GM19452 (cell line): ENCODE results near the gene GLCE.

Experiments used
- ATAC-seq: cut with Tn5 transposase; IDR thresholded peaks from one replicate; pipeline ENCODE4 v1.9.1; 2021; ENCODE audit not compliant: unreplicated experiment

The GLCE gene

DNA sequence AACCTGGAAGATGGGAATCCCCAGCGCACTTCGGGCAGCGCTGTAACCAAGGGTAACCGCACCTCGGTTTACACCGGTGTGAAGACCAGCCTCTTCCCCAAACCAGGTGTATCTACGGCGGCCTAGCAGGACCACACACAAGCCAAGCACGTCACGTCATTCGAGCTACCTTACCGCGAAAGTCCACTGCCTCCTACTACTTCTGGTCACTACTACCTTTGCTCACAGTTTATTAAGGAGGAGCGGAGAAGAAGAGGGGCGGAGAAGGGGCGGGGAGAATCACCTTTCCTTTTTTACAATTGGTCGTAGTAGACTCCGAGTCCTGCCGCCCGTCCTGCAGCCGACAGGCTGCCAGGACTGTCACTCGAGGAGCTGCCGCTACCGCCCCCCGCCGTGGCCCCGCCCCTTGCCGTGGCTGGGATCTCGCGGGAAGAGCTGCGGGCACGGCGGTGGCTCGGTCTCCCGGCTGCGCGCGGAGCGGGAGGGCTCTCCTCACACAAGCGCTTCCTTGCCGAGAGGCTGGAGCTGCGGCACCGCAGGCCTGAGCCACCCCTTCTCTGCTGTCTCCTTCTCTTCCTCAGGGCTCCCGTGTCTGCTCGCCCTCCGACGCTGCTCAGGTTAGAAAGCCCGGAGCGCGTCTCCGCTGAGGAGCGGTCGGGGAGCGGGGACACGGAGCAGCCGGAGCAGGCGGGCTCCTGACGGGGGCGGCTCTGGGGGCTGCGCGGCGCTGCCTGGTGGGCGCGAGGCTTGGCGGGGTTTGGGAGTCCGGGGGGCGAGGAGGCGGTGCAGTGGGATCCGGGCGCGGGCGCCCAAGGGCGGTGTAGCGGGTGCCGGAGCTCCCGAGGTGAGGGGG is at the start of gene GLCE:
TSS of gene GLCE (plus strand) at position 495 of the 853 bp plus-strand sequence. CDS start 95,172 bp downstream, outside the sequence.
- ATAC-seq, result peak; percentile 92

DNA sequence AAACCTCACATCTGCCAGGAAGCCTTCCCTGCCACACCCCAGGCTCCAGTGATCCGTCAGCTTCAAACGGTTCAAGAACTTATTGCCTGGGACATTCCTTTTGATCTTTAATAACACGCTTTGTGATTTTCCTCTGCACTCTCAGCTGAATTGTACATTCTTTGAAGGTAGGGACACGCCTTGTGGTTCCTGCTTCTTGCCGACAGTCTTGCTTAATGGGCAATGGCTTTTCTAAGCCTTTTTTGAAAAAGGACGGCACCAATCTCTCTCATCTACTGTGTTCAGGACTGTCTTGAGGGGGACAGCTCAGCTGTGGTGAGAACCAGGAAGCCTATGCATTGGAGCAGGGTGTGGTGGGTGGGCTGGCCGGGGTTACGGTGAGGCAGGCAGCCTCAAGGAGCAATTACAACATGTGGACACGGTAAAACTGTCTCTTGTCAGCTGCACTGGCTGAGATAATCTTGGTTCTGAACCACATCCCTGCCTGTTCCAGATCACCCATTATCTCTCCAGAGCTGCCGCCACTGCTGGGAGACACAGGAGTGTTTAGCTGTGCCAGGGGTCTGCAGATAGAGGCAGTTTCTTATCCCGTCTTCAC is 46.0 kb upstream of the GLCE start:
- ATAC-seq, result no peak

DNA sequence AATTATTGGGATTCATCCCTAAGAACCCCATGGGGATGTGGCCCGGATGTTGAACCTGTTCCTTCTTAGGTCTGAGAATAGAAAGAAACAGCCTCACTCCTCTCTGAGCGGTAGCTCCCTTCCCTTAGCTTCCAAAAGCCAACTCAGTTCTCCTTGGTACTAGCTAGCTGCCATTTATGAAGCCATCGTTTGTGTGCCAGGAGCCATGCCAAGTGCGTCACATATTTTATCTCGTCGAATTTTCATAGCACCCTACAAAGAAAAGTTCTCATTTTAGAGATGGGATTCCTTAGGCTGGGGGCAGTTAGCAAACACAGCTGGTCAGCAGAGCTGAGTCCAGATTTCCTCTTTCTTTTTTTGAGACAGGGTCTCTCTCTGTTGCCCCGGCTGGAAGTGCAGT is 45.4 kb upstream of the GLCE start:
- ATAC-seq, result no peak

DNA sequence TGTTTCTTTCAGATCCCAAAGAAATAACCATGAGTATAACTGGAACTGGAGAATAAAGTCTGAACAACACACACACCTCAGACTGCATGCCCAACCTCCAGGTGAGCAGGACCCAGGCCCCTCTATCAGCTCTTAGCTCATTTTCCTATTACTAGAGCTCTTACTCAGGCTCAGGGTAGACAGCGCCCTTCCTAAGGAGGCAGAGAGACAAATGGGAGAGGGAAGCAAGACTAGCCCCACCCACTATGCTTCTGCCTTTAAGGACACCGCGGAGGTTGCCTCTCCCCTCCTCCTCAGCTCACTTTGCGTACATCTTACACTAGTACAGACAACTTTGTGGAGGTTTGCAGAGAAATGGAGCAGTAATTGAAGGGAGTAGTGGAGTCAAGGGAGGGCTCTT is 44.0 kb upstream of the GLCE start:
- ATAC-seq, result no peak

DNA sequence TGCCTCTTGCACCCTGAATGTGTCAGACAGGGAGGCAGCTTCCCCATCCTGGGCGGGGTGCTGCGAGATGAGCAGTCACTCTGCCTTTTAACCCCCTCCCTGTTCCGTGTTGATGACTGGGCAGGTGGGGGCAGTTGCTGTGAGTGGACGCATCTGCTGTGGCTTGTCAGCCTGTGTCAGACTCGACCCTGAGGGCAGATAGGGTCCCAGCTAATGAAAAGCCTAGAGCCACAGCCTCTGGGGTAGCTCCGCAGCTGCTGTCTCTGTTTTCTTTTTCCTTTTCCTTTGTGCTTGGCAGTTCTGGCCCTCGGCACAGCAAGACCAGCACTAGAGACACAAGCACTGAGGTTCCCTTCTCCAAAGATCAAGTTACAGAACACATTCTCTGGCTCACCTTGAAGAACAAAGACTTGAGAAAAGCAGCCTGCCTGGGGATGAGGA is 43.0 kb upstream of the GLCE start:
- no peak for ATAC-seq

DNA sequence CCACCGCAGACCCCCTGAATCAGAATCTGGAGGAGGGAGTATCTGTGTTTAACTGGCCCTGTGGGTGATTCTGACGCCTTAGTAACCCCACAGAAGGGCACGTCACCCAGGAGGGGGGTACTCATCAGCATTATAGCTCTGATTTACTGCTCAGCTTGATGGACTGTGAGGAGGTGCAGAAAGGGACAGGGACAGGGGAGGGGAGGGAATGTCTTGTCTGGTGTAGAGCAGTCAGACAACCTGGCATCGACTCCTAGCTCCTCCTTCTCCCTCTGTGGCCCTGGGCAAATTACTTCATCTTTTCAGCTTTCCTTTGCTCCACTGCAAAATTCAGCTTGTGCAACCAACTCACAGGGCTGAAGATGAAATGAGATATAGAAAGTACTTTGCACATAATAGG is 42.3 kb upstream of the GLCE start:
- ATAC-seq, result no peak

DNA sequence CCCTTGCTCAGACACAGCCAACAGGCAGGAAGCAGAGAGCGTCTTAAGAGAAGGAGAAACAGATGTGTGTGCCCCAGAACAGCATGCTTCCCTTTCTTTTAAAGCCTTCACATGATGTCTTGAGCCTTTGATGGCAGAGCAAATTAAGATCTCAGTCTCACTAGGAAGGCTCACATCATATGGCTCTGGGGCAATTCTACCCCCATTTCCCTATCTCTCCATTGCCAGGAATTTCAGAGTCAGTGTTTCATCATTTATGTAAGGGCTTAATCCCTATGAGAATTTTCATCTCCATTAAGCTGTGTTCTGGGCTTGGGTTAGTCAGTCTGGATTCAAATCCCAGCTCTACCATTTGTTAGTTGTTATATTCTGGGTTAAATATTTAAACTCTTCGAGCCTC is 41.4 kb upstream of the GLCE start:
- no peak for ATAC-seq

DNA sequence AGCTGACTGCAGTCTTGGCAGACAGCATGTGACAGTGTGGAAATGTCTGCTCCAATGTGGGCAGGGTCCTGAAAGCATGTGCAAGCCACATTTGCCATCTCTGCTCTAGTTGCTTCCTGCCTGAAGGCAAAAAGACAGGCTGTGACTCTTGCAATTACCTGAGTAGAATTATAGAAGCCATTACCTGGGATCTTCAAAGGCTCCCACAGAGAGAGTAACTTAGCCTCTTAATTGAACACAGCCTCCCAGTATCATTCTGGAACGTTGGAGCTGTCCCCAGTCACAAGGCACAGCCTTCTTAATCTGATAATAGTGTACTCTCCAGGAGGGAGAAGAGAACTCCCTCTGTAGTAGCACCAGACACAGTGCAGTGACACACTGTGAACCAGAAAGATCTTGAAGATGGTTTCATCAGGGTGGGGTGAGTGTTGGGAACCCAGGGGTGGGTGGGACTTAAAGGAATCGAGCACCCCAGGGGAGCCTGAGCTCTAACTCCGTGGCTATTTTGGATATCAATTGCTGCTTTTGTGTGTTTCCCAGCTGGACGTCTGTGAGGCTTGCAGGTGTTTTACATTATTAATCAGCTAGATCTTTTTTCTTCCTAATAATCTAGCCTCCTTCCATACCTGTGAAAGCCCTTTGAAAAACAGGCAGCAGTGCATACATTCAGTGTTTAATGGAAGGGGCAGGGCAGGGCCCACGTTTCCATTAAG is 40.6 kb upstream of the GLCE start:
- no peak for ATAC-seq

DNA sequence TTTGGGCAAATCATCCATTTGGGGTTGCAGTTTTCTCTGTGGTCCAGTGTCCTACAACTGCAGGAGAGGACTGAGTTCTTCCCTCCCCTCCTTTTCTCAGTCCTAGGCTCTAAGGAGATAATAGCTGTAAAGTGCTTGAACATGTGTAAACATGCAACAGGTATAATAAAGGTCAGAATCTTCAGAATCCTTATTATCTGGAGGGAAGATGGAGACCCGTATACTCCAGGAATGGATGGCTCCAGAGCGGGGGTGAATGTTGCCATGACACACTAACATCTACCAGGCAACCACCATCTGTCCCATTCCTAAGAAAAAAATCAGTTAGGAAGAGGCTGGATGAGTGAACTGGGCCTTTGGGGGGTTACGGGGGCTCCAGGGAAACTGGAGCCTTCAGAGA is 39.7 kb upstream of the GLCE start:
- ATAC-seq, result no peak

DNA sequence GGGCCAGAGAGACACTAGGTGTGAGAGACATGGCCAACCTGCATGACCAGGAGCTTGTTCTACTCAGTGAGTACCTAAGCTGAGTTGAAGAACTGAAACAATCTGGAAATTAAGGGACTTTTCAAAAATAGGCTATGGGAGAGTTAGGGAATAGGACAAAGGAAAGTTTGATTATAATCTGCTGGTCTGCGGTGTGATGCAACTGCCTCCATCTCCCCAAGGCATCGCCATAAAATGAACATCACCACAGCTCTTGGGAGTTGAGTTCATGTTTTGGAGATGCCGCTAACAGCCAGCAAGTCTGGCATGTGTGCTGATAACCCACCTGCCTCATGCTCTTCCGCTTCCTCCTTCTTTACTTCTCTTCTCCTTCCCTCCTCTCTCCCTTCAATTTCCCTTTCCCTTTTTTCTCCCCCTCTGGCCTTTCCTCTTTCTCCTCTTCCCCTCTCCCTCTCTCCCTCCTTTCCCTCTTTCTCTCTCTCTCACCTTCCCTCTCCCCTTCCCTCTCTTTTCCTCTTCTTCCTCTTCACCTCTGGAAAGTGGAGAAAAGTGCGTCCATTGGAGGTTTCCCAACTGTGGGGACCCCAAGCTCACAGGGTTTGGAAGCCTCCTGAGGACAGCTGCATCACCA is 39.1 kb upstream of the GLCE start:
- ATAC-seq, result no peak

DNA sequence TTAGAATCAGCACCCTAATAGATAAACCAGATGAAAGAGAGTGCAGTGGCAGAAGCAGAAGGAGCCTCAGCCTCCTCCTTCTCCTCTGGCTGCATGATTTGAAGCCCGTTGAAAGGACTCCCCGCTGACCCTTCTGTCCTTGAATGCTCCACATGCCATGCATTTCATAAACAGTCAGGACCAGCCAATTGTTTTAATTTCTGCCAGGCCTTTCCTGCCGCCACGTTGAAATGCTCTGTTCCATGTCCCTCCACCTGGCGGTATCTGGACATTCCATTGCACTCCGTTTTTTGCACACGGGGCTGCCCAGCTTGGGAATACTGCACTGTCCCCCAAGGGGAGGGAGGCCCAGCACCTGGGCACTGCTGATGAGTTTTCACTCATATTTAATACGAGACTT is 35.2 kb upstream of the GLCE start:
- ATAC-seq, result no peak

DNA sequence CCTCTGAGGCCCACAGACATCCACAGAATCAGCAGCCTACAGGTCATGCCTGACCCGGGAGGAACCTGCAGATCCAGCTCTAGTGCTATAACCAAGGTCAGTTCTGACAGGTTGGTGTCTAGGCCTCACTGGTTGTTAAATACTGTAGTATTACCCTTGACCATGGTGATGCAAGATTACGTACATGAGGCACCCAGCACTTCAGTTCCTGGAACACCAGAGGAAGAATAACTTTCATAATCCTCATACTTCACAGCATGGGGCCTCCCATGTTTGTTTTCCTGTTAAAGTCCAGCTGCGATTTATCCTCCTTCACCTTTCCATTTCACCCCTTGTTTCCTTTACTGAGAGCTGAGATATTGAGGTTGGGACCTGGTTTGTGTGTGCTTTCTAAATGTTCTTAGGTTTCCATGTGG is 34.4 kb upstream of the GLCE start:
- ATAC-seq, result no peak

DNA sequence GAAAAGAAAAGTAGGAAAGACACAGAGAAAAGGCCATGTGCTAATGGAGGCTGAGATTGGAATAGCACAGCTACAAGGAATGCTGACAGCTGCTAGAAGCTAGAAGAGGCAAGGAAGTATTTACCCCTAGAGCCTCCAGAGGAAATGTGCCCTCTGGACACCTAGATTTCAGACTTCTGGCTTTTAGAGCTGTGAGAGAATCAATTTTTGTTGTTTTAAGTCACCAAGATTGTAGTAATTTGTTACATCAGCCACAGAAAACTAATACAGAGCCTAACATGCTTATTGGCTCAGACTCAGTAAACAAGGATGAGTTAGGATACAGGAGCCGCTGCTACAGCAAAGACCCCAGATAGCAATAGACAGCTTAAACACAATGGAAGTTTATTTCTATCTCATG is 33.1 kb upstream of the GLCE start:
- no peak for ATAC-seq

DNA sequence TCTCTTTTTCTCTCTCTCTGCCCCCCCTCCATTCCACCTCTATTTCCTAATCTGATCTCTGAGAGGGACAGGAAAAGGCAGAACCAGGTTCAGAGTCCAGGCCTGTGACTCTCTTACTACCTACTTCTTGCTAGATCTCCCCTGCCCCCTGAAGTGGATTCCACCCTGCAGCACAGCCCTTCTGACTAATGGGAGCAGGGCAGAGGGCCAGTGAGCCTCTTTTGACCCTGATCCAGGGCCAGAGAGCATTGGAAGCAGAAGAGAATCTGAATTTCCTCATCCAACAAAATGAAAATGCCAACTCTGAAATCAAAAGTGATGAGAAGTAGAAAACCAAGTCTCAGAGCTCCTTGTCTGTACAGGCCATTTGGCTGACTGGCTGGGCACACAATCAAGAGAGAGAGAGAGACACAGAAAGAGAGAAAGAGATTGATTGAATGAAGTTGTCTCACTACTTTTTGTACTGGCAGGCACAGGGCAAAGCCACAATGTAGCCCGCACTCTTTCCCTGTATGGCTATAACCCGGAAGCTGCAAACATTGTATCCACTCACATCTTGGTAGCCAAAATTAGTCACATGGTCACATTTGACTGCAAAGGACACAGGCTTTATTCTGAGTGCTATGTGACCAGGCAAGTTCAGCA is 31.6 kb upstream of the GLCE start:
- no peak for ATAC-seq

DNA sequence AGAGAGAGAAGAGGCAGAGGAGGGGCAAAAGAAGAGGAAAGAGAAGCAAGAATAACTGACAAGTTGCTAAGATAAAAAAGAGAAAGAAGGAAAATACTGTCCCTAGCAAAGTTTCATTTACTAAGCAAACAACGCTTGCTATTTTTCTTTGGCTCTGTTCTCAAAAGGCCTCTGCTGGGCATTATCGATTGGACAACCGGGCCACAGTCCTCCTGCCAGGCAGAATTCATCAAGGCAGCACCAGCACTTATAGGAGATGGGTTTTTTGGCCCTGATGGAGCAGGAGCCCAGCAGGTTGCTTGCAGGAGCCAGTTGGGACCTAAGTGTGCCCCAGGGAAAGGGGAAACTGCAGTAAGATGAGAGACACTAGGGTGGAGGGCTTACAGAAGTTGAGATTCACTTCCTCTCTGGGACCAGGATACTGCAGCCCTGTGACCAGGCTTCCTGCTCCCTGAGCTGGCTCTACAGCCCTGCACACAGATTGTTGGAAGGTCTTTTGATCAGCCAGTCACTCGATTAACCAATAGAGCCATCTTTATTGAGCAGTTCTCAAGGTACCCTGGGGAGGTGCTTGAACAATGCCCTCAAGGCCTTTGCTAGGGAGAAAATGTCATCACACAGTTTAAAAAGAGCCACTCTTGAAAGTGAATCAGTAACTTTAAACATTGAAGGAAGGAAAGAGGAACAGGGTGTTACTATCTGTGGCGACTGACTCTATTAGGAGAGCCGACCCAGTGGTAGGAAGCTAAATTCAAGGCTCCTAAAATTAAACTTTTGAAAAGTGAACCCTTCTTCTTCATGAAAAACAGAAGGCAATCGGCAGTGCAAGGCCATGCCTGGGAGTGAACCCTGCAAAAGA is 28.8 kb upstream of the GLCE start:
- no peak for ATAC-seq

DNA sequence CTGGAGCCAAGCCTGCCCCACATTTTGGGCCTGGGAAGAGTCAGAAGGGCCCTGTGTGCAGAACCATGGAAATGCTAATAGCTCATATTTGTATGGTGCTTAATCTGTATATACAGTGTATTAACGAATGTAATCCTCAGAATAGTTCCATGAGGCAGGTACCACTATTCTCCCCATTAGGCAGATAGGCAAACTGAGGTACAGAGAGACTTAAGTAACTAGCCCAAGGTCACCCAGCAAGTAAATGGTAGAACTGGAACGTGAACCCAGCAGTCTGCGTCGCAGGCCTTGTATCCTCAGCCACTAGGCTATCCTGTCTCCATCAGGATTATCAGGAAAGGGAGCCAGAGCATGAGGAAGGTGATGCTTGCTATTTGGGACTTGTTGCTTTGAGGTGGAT is 28.0 kb upstream of the GLCE start:
- no peak for ATAC-seq

DNA sequence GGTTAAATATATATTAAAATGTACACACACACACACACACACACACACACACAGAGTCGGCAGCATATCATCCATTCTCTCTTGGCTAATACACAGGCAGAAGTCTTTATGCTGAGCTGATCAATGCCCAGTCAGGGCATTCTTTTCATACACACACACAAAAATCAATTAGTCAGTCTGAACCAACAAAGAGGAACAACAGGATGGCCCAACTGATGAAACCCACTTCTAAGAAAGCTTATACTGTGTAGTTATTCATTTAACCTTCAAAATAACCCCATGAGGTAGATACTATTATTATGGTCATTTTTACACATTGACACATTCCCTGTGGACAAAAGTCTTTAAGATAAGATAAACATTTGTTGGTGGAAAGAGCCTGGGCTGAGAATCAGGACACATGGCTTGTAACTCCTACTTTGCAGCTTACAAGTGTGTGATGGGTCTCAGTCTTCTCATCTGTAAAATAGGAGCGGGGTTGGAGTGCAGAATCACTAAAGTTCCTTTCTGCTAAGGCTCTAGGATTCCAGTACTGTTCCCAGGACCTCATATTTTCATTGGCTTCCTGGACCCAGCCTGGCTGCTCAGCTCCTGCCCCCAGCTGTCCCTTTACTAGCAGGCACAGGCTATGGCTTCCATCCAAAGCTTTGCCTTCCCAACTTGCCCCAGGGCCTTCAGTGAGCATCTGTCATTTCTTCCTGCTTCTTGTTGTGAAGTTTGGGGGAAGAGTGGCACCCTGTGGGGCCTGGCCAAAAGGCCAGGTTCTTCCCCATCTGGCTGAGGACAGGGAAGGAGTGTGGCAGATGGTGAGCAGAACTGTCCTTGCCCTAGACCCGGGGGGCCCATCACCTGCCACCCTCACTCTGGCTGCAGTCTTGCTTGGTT is 27.2 kb upstream of the GLCE start:
- no peak for ATAC-seq

DNA sequence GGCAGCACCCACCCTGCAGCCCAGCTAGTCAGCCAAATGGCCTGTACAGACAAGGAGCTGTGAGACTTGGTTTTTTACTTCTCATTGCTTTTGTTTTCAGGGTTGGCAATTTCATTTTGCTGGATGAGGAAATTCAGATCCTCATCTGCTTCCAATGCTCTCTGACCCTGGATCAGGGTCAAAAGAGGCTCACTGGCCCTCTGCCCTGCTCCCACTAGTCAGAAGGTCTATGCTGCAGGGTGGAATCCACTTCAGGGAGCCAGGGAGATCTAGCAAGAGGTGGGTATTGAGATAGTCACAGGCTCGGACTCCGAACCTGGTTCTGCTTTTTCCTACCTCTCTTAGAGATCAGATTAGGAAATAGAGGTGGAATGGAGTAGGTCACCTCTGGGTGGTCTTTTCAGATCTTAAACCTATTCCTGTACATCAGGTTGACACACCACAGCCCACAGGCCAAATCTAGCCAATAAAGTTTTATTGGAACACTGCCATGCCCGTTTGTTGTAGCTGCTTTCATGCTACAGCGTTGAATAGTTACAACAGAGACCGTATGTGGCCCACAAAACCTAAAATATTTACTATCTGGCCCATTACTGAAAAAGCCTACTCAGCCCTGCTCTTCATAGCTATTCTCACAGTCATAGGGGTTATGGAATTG is 26.4 kb upstream of the GLCE start:
- ATAC-seq, result no peak

DNA sequence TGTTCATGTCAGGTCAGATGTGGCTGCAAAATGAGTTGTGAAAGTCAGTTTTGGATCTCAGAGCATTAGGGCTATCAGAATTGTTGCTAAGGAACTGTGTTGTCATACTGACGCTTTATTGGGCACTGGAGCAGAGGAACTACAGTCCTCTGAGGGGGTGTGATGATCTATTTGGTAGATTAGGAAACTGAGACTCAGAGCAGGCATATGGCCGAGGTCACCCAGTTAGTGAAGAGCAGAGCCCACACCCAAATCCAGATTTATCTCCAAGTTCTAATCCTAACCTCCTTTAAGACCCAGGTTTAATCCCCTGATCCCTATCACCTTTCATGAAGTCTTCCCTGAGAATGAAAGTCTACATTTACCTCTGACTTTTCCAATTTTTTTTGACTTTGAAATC is 25.6 kb upstream of the GLCE start:
- no peak for ATAC-seq
